HFF-Myc (cell line): ENCODE measurements around the gene SYNE2.
"Not testable (repeated sequence)": the region's sequence is repeated elsewhere in the genome, so short reads cannot be mapped to it uniquely, and the experiment has no call there.

Experiments used
- DNase-seq: peaks from one replicate; pipeline ENCODE4 v3.0.0-alpha.2; 2011; ENCODE audit warnings: low read depth; ENCODE audit errors: extremely low read depth
- H3K4me3 ChIP-seq: replicated peaks from 2 replicates; pipeline ENCODE4 v1.5.1; 2011; ENCODE audit warnings: low read depth, mild to moderate bottlenecking, control low read depth, low read length
- TF ChIP-seq, protein P1 (sequence below): IDR thresholded peaks from 2 replicates; pipeline ENCODE4 v1.5.1; 2012; ENCODE audit warnings: mild to moderate bottlenecking, low read depth, low read length, control low read depth; ENCODE audit errors: missing control alignments

SYNE2 gene

DNA sequence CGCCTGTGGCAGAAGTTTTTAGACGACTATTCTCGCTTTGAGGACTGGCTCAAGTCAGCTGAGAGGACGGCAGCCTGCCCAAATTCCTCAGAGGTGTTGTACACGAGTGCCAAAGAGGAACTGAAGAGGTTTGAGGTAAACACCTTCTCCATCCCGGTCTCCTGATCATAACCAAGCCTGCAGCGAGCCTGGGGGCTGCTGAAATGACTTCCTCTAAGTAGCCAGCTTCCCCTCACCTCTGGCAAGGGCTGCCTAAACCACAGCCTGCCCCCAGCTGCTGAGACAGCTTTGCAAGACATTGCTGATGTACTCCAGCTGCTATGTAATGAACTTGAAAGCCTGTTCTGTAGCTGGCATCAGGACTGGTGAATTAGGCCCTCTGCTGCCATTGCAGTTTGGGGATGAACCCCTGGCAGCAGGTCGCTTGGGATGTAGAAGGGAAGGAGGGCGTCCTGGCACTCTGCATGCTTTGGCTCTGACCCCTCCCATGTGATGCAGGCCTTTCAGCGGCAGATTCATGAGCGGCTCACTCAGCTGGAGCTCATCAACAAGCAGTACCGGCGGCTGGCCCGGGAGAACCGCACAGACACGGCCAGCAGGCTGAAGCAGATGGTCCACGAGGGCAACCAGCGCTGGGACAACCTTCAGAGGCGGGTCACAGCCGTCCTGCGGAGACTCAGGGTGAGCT is 356.8 kb downstream of the SYNE2 start:
- no peak overlapping the region for H3K4me3 ChIP-seq
- TF ChIP-seq, protein P1, sequence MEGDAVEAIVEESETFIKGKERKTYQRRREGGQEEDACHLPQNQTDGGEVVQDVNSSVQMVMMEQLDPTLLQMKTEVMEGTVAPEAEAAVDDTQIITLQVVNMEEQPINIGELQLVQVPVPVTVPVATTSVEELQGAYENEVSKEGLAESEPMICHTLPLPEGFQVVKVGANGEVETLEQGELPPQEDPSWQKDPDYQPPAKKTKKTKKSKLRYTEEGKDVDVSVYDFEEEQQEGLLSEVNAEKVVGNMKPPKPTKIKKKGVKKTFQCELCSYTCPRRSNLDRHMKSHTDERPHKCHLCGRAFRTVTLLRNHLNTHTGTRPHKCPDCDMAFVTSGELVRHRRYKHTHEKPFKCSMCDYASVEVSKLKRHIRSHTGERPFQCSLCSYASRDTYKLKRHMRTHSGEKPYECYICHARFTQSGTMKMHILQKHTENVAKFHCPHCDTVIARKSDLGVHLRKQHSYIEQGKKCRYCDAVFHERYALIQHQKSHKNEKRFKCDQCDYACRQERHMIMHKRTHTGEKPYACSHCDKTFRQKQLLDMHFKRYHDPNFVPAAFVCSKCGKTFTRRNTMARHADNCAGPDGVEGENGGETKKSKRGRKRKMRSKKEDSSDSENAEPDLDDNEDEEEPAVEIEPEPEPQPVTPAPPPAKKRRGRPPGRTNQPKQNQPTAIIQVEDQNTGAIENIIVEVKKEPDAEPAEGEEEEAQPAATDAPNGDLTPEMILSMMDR, result no peak
- DNase-seq, result no peak

- DNase-seq, result no peak
- TF ChIP-seq, protein P1, result no peak
Measured at GRCh38 chr14:64210216-64210615, 357.4 kb downstream of the SYNE2 start.

GRCh38 chr14:64210912-64211311 is 358.1 kb downstream of the SYNE2 start:
- not testable (repeated sequence) for H3K4me3 ChIP-seq, DNase-seq

More at GRCh38 chr14:64210216-64210615, 357.4 kb downstream of the SYNE2 start:
- no peak overlapping the region for H3K4me3 ChIP-seq

DNA sequence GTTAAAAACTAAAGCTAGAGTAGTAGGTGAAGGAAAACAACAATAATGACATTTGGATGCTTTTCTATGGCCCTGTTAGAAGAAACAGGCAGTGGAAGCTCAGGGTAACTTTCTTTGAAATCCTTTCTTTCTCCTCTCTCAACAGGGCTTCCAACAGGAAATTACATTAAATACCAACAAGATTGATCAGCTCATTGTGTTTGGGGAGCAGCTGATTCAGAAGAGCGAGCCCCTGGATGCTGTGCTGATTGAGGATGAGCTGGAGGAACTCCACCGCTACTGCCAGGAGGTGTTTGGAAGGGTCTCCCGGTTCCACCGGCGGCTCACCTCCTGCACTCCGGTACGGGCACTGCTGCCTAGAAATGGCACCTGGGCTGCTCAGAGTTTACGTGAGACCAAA is 359.9 kb downstream of the SYNE2 start:
- TF ChIP-seq, protein P1, result no peak
- H3K4me3 ChIP-seq, result no peak overlapping the region
- DNase-seq, result no peak

- no peak for DNase-seq
- no peak overlapping the region for H3K4me3 ChIP-seq
- TF ChIP-seq, protein P1, result no peak
Measured at GRCh38 chr14:64213086-64213485, 360.3 kb downstream of the SYNE2 start.

DNA sequence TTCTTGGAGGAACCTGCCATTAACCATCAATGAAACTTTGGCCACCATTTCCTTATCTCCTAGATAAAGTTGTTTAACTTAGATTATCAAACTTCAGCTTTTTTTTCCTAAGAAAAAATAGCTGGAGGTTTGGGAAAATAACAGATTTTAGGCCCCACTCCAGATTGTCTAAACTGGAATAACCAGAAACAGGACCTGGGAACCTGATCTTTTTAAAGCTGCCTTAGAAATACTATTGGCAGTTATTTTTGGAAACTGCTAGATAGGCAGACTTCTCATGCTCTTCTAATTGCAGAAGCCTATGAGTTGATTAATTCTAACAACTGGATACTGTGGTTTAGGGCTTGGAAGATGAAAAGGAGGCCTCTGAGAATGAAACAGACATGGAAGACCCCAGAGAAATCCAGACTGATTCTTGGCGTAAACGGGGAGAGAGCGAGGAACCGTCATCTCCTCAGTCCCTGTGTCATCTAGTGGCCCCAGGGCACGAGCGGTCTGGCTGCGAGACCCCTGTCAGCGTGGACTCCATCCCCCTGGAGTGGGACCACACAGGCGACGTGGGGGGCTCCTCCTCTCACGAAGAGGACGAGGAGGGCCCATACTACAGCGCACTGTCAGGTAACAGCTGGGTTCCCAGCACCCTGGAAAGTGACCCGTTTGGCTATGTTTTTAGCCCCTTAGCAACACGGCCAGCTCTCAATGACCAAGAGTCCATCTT is 361.2 kb downstream of the SYNE2 start:
- DNase-seq, result no peak
- TF ChIP-seq, protein P1, result no peak
- H3K4me3 ChIP-seq, result no peak overlapping the region

DNA sequence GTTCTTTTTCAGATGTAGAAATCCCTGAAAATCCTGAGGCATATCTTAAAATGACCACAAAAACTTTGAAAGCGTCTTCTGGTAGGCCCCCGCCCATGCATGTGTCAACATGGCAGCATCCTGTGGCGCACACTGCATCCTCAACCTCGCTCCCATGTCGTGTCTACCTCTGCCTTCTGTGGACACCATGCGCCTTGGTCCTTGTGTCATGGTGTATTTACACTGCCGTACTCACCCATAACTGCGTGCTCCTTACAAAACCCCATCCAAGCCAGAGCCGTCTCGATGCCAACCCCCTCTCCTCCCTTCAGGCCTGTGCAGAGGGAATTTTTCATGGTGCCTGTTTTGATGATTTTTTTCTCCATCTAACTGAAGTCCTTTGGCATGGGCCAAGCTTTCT is 362.5 kb downstream of the SYNE2 start:
- TF ChIP-seq, protein P1, result no peak
- DNase-seq, result no peak
- no peak overlapping the region for H3K4me3 ChIP-seq
